Pons (tissue), 1 donor: ENCODE results near the gene MON2.

Experiments used
- DNase-seq: peaks from one replicate; pipeline ENCODE4 v3.0.0-alpha.2; 2016; ENCODE audit warnings: low spot score

The MON2 gene

GRCh38 chr12:62606654-62607053 lies 140.0 kb downstream of the MON2 start:
- DNase-seq: no peak

- no peak for DNase-seq
Measured at GRCh38 chr12:62613081-62613480, 146.5 kb downstream of the MON2 start.

GRCh38 chr12:62618319-62618718 lies 151.7 kb downstream of the MON2 start:
- no peak for DNase-seq

GRCh38 chr12:62618930-62619329 lies 152.3 kb downstream of the MON2 start:
- peak; percentile 35 for DNase-seq

- DNase-seq: no peak
Measured at GRCh38 chr12:62621101-62621638, 154.5 kb downstream of the MON2 start.

- no peak for DNase-seq
Measured at GRCh38 chr12:62622177-62622576, 155.6 kb downstream of the MON2 start.

GRCh38 chr12:62625228-62625627 lies 158.6 kb downstream of the MON2 start:
- DNase-seq: no peak

- no peak for DNase-seq
Measured at GRCh38 chr12:62627181-62627580, 160.6 kb downstream of the MON2 start.

- no peak for DNase-seq
Measured at GRCh38 chr12:62629413-62629812, 162.8 kb downstream of the MON2 start.

- DNase-seq: no peak
Measured at GRCh38 chr12:62629971-62630739, 163.5 kb downstream of the MON2 start.

- peak; percentile 45 for DNase-seq
Measured at GRCh38 chr12:62631471-62632410, 165.1 kb downstream of the MON2 start.

- DNase-seq: peak; percentile 66
Measured at GRCh38 chr12:62632411-62632918, 165.8 kb downstream of the MON2 start.

- DNase-seq: peak; percentile 70
Measured at GRCh38 chr12:62635649-62636048, 169.0 kb downstream of the MON2 start.

GRCh38 chr12:62637679-62638078 lies 171.1 kb downstream of the MON2 start:
- no peak for DNase-seq

GRCh38 chr12:62640910-62641448 lies 174.4 kb downstream of the MON2 start:
- no peak for DNase-seq

- no peak for DNase-seq
Measured at GRCh38 chr12:62642486-62642885, 175.9 kb downstream of the MON2 start.

GRCh38 chr12:62643486-62643885 lies 176.9 kb downstream of the MON2 start:
- DNase-seq: no peak

GRCh38 chr12:62646566-62646965 lies 179.9 kb downstream of the MON2 start:
- DNase-seq: no peak

GRCh38 chr12:62647586-62647985 lies 181.0 kb downstream of the MON2 start:
- peak; percentile 55 for DNase-seq

GRCh38 chr12:62649412-62650138 lies 182.9 kb downstream of the MON2 start:
- no peak for DNase-seq
